HG02885 (cell line): Measurements from ENCODE around the gene PRSS58.

Experiments
- ATAC-seq: cut with Tn5 transposase; IDR thresholded peaks from one replicate; pipeline ENCODE4 v1.9.1; 2021; ENCODE audit warnings: mild to moderate bottlenecking; ENCODE audit not compliant: unreplicated experiment, poor library complexity

PRSS58 gene

DNA sequence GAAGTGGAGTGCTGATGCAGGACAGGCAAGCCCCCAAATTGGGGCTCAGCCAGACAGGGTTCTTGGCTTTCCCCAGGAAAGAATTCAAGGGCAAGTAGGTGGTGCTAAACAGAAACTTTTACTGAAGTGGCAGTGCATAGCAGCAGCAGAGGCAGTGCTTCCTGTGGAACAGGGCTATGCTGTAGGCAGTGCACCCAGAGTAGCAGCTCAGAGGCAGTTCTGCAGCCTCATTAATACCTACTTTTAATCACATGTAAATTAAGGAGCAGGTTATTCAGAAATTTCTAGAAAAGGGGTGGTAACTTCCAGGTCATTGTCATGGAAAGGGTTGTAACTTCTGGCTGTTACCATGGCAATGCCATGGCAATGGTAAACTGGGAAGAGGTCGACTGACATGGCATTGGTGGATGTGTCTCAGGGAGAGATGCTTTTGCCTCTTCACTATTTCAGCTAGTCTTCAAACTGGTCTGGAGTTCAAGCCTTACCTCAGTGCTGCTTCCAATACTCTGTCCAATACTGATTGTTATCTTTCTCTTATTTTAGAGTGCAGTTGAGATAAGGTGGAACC, 29.2 kb downstream of the PRSS58 start:
- ATAC-seq: no peak
